Measurements from ENCODE around the gene HAO2. TPM values are rescaled to one million over a fixed set of nuclear protein-coding genes. Genes with fewer than 3 reads are reported as not detected.
"Not testable (repeated sequence)": the region's sequence is repeated elsewhere in the genome, so short reads cannot be mapped to it uniquely, and the experiment has no call there.

Gene HAO2
- total RNA-seq, 6 experiments from 2014 or later: not detected

GRCh38 chr1:119331190-119331515 lies 37.4 kb upstream of the HAO2 start:
- DNase-seq: no peak
- no peak for TF ChIP-seq CTCF (IDR thresholded peaks at IDR 0.05)
- Mint-ChIP-seq H3K9me3 (no peaks in the 10 kb centered on the region), H3K36me3 (ENCODE audit: low read depth) (no peaks in the 10 kb centered on the region), H3K4me3 (no peak overlapping the region), H3K27me3 (ENCODE audit: insufficient read depth) (peaks cover 20% of the 10 kb centered on the region), H3K4me1 (ENCODE audit: low read depth) (peaks cover 23% of the 10 kb centered on the region), H3K27ac (no peak overlapping the region)

GRCh38 chr1:119331915-119332314 lies 36.7 kb upstream of the HAO2 start:
- peaks cover 21% of the 10 kb centered on the region for H3K27me3 Mint-ChIP-seq (ENCODE audit: insufficient read depth)
- no peaks in the 10 kb centered on the region for H3K36me3 Mint-ChIP-seq (ENCODE audit: low read depth)
- H3K9me3 Mint-ChIP-seq: no peaks in the 10 kb centered on the region
- no peak overlapping the region for H3K27ac Mint-ChIP-seq
- TF ChIP-seq CTCF (IDR thresholded peaks at IDR 0.05): no peak
- no peak for DNase-seq
- peaks cover 23% of the 10 kb centered on the region for H3K4me1 Mint-ChIP-seq (ENCODE audit: low read depth)
- H3K4me3 Mint-ChIP-seq: no peak overlapping the region

- no peak overlapping the region for H3K27ac Mint-ChIP-seq
- peaks cover 18% of the 10 kb centered on the region for H3K4me1 Mint-ChIP-seq (ENCODE audit: low read depth)
Observed at GRCh38 chr1:119332622-119333021, 36.0 kb upstream of the HAO2 start.

GRCh38 chr1:119333163-119333896 lies 35.3 kb upstream of the HAO2 start:
- no peaks in the 10 kb centered on the region for H3K36me3 Mint-ChIP-seq (ENCODE audit: low read depth)
- H3K27ac Mint-ChIP-seq: no peak overlapping the region
- H3K27me3 Mint-ChIP-seq (ENCODE audit: insufficient read depth): peaks cover 29% of the 10 kb centered on the region
- H3K4me1 Mint-ChIP-seq (ENCODE audit: low read depth): peaks cover 14% of the 10 kb centered on the region; the same call in 1 of the 2 replicates
- H3K4me3 Mint-ChIP-seq: no peak overlapping the region
- no peak for DNase-seq
- TF ChIP-seq CTCF (IDR thresholded peaks at IDR 0.05): no peak
- no peaks in the 10 kb centered on the region for H3K9me3 Mint-ChIP-seq

More at GRCh38 chr1:119332622-119333021, 36.0 kb upstream of the HAO2 start:
- no peaks in the 10 kb centered on the region for H3K9me3 Mint-ChIP-seq
- peaks cover 24% of the 10 kb centered on the region for H3K27me3 Mint-ChIP-seq (ENCODE audit: insufficient read depth)
- DNase-seq: no peak
- no peak overlapping the region for H3K4me3 Mint-ChIP-seq
- H3K36me3 Mint-ChIP-seq (ENCODE audit: low read depth): no peaks in the 10 kb centered on the region
- no peak for TF ChIP-seq CTCF (IDR thresholded peaks at IDR 0.05)

- not testable (repeated sequence) for H3K36me3 Mint-ChIP-seq (ENCODE audit: low read depth); DNase-seq; H3K9me3 Mint-ChIP-seq; H3K27ac Mint-ChIP-seq; H3K4me3 Mint-ChIP-seq
- Mint-ChIP-seq H3K4me1 (ENCODE audit: low read depth) (peaks cover 14% of the 10 kb centered on the region; the same call in 1 of the 2 replicates), H3K27me3 (ENCODE audit: insufficient read depth) (peaks cover 29% of the 10 kb centered on the region)
Observed at GRCh38 chr1:119333897-119334250, 34.7 kb upstream of the HAO2 start.

GRCh38 chr1:119336848-119337247 lies 31.7 kb upstream of the HAO2 start:
- no peak for DNase-seq

More at GRCh38 chr1:119336848-119337247, 31.7 kb upstream of the HAO2 start:
- H3K27ac Mint-ChIP-seq: no peak overlapping the region
- no peaks in the 10 kb centered on the region for H3K4me1 Mint-ChIP-seq (ENCODE audit: low read depth)
- H3K27me3 Mint-ChIP-seq (ENCODE audit: insufficient read depth): peaks cover 30% of the 10 kb centered on the region
- H3K9me3 Mint-ChIP-seq: no peaks in the 10 kb centered on the region
- no peak for TF ChIP-seq CTCF (IDR thresholded peaks at IDR 0.05)
- no peaks in the 10 kb centered on the region for H3K36me3 Mint-ChIP-seq (ENCODE audit: low read depth)
- H3K4me3 Mint-ChIP-seq: no peak overlapping the region

Measured in HFFc6 (cell line).